ENCODE results near the gene GNAT2. TPM values are rescaled to one million over a fixed set of nuclear protein-coding genes. Genes with fewer than 3 reads are reported as not detected.

GNAT2 gene
- total RNA-seq, 1 experiment from 2014 or later: not detected

DNA sequence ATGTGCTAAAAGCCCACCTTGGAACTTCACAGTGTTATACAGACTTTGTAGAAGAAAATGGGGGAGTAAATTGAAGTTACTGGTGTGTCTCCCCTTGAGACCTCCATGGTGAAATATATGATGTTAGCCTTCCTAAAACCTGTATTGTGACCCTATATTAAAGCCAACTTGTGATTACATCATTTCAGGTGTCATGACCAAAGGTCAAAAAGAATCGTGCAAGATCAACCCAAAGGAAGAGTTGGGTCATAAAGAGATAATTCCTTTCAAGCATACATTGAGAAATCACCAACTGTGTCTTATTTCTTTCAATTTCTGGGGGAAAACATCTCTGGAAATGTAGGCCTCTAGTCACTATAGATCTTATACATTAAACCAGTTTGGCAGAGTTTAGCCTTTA is 34.6 kb downstream of the GNAT2 start (continued):
- no peak for TF ChIP-seq MYBL2 (CRISPR knock-in tag; IDR thresholded peaks at IDR 0.05)
- TF ChIP-seq RORB (CRISPR knock-in tag; IDR thresholded peaks at IDR 0.05): no peak
- TF ChIP-seq, protein P1, sequence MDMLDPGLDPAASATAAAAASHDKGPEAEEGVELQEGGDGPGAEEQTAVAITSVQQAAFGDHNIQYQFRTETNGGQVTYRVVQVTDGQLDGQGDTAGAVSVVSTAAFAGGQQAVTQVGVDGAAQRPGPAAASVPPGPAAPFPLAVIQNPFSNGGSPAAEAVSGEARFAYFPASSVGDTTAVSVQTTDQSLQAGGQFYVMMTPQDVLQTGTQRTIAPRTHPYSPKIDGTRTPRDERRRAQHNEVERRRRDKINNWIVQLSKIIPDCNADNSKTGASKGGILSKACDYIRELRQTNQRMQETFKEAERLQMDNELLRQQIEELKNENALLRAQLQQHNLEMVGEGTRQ (CRISPR knock-in tag; IDR thresholded peaks at IDR 0.05): no peak

DNA sequence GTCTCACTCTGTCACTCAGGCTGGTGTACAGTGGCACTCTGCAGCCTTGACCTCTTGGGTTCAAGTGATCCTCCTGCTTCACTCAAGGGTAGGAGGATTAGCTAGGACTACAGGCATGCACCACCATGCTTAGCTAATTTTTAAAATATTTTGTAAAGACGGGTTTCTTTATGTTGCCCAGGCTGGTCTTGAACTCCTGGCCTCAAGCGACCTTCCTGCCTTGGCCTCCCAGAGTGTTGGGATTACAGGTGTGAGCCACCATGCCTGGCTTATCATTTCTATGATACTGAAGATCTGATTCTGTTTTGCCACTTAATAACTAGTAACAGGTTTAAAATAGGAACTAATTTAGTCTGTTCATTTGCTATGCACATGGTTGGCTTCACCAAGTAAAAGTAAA is 37.4 kb downstream of the GNAT2 start:
- CTCF ChIA-PET: no interaction called here
- H3K27me3 Mint-ChIP-seq (ENCODE audit: low read depth): no peaks in the 10 kb centered on the region
- H3K9me3 Mint-ChIP-seq: no peaks in the 10 kb centered on the region
- H3K36me3 Mint-ChIP-seq: peaks cover 50% of the 10 kb centered on the region
- DNase-seq (ENCODE audit: low spot score) (no peak), ATAC-seq (no peak)
- H3K4me1 Mint-ChIP-seq: no peaks in the 10 kb centered on the region
- POLR2A ChIA-PET: no interaction called here
- no peak overlapping the region for H3K27ac Mint-ChIP-seq
- no peak overlapping the region for H3K4me3 Mint-ChIP-seq
- TF ChIP-seq ATF1 (CRISPR knock-in tag; IDR thresholded peaks at IDR 0.05) (no peak), PRRX2 (CRISPR knock-in tag; IDR thresholded peaks at IDR 0.05) (no peak)
- TF ChIP-seq, protein P2, sequence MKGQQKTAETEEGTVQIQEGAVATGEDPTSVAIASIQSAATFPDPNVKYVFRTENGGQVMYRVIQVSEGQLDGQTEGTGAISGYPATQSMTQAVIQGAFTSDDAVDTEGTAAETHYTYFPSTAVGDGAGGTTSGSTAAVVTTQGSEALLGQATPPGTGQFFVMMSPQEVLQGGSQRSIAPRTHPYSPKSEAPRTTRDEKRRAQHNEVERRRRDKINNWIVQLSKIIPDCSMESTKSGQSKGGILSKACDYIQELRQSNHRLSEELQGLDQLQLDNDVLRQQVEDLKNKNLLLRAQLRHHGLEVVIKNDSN (CRISPR knock-in tag; IDR thresholded peaks at IDR 0.05): no peak

DNA sequence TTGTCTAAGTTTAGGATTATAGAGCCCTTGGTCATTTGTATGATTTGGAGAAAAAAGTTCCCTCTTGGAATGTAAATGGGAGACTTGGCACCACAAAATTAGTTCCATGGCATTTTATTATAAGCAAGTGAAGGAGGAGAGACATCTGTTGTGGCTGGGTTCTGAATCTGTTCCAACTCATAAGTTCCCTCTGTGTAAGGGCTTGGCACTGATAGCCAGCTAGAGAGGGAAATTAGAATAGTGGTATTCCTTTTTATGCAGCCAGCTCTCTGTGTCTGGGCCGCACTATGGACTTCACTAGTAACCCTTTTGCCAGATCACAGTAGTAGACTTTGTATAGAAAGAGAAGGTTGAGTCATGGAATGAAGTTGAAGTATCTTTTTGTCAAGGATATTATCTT is 39.9 kb downstream of the GNAT2 start:
- no peak overlapping the region for H3K27ac Mint-ChIP-seq
- no peak for ATAC-seq
- no peak for DNase-seq (ENCODE audit: low spot score)
- CTCF ChIA-PET: no interaction called here
- no peaks in the 10 kb centered on the region for H3K4me1 Mint-ChIP-seq
- POLR2A ChIA-PET: no interaction called here
- no peak overlapping the region for H3K4me3 Mint-ChIP-seq
- no peaks in the 10 kb centered on the region for H3K27me3 Mint-ChIP-seq (ENCODE audit: low read depth)
- H3K36me3 Mint-ChIP-seq: peaks cover 40% of the 10 kb centered on the region
- no peaks in the 10 kb centered on the region for H3K9me3 Mint-ChIP-seq
- TF ChIP-seq, protein P3, sequence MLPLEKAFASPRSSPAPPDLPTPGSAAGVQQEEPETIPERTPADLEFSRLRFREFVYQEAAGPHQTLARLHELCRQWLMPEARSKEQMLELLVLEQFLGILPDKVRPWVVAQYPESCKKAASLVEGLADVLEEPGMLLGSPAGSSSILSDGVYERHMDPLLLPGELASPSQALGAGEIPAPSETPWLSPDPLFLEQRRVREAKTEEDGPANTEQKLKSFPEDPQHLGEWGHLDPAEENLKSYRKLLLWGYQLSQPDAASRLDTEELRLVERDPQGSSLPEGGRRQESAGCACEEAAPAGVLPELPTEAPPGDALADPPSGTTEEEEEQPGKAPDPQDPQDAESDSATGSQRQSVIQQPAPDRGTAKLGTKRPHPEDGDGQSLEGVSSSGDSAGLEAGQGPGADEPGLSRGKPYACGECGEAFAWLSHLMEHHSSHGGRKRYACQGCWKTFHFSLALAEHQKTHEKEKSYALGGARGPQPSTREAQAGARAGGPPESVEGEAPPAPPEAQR (CRISPR knock-in tag; IDR thresholded peaks at IDR 0.05): no peak
- TF ChIP-seq, protein P4, sequence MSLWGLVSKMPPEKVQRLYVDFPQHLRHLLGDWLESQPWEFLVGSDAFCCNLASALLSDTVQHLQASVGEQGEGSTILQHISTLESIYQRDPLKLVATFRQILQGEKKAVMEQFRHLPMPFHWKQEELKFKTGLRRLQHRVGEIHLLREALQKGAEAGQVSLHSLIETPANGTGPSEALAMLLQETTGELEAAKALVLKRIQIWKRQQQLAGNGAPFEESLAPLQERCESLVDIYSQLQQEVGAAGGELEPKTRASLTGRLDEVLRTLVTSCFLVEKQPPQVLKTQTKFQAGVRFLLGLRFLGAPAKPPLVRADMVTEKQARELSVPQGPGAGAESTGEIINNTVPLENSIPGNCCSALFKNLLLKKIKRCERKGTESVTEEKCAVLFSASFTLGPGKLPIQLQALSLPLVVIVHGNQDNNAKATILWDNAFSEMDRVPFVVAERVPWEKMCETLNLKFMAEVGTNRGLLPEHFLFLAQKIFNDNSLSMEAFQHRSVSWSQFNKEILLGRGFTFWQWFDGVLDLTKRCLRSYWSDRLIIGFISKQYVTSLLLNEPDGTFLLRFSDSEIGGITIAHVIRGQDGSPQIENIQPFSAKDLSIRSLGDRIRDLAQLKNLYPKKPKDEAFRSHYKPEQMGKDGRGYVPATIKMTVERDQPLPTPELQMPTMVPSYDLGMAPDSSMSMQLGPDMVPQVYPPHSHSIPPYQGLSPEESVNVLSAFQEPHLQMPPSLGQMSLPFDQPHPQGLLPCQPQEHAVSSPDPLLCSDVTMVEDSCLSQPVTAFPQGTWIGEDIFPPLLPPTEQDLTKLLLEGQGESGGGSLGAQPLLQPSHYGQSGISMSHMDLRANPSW (CRISPR knock-in tag; conservative IDR thresholded peaks at IDR 0.05; ENCODE audit: low read depth): no peak
- TF ChIP-seq NFATC4 (CRISPR knock-in tag; IDR thresholded peaks at IDR 0.05): no peak
- TF ChIP-seq, protein P5, sequence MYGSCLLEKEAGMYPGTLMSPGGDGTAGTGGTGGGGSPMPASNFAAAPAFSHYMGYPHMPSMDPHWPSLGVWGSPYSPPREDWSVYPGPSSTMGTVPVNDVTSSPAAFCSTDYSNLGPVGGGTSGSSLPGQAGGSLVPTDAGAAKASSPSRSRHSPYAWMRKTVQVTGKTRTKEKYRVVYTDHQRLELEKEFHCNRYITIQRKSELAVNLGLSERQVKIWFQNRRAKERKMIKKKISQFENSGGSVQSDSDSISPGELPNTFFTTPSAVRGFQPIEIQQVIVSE (CRISPR knock-in tag; IDR thresholded peaks at IDR 0.05; ENCODE audit: borderline replicate concordance): no peak
- no peak for TF ChIP-seq ZNF121 (CRISPR knock-in tag; IDR thresholded peaks at IDR 0.05)
- TF ChIP-seq, protein P1 (CRISPR knock-in tag; IDR thresholded peaks at IDR 0.05): no peak
- TF ChIP-seq, protein P6, sequence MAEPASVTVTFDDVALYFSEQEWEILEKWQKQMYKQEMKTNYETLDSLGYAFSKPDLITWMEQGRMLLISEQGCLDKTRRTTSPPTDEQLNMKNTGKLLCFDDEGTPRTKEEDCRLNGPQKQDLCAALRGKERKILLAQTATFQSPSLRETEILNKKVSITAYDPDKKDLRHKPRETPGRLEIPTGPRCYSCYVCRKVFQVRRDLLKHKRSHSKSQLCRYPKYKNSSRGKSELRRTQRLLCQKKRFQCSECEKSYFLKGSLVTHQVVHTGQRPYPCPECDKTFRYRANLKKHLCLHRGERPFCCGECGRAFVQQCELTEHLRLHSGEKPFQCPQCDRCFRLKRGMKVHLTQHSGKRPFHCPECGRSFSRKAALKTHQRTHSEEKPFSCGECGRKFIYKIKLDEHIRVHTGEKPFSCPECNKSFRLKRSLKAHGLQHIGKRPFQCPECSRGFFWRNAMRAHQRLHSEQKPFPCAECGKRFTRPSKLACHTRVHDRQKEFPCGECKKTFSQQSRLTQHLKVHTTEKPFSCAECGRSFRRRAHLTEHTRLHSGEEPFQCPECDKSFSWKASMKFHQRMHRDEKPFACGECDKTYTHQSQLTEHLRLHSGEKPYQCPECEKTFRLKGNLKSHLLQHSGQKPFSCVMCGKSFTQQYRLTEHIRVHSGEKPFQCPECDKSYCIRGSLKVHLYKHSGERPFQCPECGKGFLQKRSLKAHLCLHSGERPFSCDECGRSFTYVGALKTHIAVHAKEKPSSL (CRISPR knock-in tag; conservative IDR thresholded peaks at IDR 0.05): no peak
- TF ChIP-seq, protein P7, sequence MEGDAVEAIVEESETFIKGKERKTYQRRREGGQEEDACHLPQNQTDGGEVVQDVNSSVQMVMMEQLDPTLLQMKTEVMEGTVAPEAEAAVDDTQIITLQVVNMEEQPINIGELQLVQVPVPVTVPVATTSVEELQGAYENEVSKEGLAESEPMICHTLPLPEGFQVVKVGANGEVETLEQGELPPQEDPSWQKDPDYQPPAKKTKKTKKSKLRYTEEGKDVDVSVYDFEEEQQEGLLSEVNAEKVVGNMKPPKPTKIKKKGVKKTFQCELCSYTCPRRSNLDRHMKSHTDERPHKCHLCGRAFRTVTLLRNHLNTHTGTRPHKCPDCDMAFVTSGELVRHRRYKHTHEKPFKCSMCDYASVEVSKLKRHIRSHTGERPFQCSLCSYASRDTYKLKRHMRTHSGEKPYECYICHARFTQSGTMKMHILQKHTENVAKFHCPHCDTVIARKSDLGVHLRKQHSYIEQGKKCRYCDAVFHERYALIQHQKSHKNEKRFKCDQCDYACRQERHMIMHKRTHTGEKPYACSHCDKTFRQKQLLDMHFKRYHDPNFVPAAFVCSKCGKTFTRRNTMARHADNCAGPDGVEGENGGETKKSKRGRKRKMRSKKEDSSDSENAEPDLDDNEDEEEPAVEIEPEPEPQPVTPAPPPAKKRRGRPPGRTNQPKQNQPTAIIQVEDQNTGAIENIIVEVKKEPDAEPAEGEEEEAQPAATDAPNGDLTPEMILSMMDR (IDR thresholded peaks at IDR 0.05): no peak

Measured in WTC11 (cell line).